Measurements from ENCODE around the gene REG1A.

REG1A gene

GRCh38 chr2:79131687-79132086 lies 11.4 kb downstream of the REG1A start:
- in situ Hi-C loops (cut with HindIII; ENCODE audit: low sequenced_read_pairs), result no loop called here
- H3K4me3 ChIP-seq (ENCODE audit: low read depth, low read length), result no peak overlapping the region
- no peak for DNase-seq (ENCODE audit: low read depth, low spot score)
- no peak for TF ChIP-seq CTCF (IDR thresholded peaks at IDR 0.05; ENCODE audit: low read depth, low read length)

GRCh38 chr2:79138385-79138784 lies 18.1 kb downstream of the REG1A start:
- no peak for TF ChIP-seq CTCF (IDR thresholded peaks at IDR 0.05; ENCODE audit: low read depth, low read length)
- in situ Hi-C loops (cut with HindIII; ENCODE audit: low sequenced_read_pairs), result no loop called here
- DNase-seq (ENCODE audit: low read depth, low spot score), result no peak
- no peak overlapping the region for H3K4me3 ChIP-seq (ENCODE audit: low read depth, low read length)

- TF ChIP-seq CTCF (IDR thresholded peaks at IDR 0.05; ENCODE audit: low read depth, low read length), result no peak
- in situ Hi-C loops (cut with HindIII; ENCODE audit: low sequenced_read_pairs), result no loop called here
- no peak overlapping the region for H3K4me3 ChIP-seq (ENCODE audit: low read depth, low read length)
- DNase-seq (ENCODE audit: low read depth, low spot score), result no peak
Observed at GRCh38 chr2:79139423-79139822, 19.1 kb downstream of the REG1A start.

DNA sequence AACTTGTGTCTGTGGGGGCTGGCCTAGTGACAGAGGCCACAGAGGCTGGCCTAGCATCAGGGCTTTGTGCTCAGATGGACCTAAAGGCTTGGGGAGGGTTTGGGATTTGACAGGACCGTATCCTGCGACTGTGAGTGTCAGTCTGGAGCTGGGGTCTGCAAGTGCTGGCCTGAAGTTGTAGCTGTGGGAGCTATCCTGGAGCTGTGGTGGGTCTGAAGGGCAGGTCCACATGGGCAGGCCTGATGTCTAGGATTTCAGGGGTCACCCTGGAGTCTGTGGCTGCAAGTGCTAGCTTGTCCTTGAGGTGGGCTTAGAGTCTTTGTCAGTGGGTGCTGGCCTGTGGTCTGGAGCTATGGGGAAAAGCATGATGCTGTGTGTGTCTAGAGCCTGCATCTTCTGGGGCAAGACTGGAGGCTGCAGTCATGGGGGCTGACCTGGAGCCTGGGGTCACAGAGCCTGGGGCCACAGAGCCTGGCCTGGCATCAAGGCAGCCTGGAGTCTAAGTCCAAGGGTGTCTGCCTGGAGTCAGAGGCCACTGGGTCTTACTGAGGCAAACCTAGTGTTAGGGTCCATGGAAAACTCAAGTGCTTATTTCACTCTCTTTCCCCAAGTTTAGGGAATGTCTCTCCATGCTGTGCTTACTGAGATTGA lies 35.7 kb downstream of the REG1A start:
- DNase-seq (ENCODE audit: low read depth, low spot score), result no peak
- TF ChIP-seq CTCF (IDR thresholded peaks at IDR 0.05; ENCODE audit: low read depth, low read length), result no peak
- in situ Hi-C loops (cut with HindIII; ENCODE audit: low sequenced_read_pairs), result no loop called here
- no peak overlapping the region for H3K4me3 ChIP-seq (ENCODE audit: low read depth, low read length)

DNA sequence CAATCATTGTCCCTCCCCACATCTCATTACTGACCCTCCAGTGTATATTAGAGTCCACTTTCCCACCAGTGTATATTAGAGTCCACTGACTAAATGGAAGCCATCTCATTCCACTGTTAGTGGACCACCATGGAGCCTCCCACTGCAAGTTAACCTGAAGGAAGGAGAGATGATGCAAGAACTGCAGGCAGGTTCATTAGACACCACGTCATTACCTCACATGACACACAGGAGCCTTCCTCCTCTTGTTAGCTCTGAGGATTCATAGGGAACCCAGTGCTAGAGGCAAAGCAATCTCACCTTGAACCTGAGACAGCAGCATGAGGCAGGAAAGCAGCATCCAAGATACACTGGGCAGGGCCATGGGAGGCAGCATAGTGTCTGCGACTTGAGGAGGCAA lies 38.7 kb downstream of the REG1A start:
- in situ Hi-C loops (cut with HindIII; ENCODE audit: low sequenced_read_pairs), result no loop called here
- no peak overlapping the region for H3K4me3 ChIP-seq (ENCODE audit: low read depth, low read length)
- no peak for TF ChIP-seq CTCF (IDR thresholded peaks at IDR 0.05; ENCODE audit: low read depth, low read length)
- DNase-seq (ENCODE audit: low read depth, low spot score), result no peak

- no peak for TF ChIP-seq CTCF (IDR thresholded peaks at IDR 0.05; ENCODE audit: low read depth, low read length)
- DNase-seq (ENCODE audit: low read depth, low spot score), result no peak
- H3K4me3 ChIP-seq (ENCODE audit: low read depth, low read length), result no peak within 1 kb of the TSS
- in situ Hi-C loops (cut with HindIII; ENCODE audit: low sequenced_read_pairs), result no loop called here
Observed at GRCh38 chr2:79159653-79160052, 39.4 kb downstream of the REG1A start, which contains the start of gene REG3A. REG3A (minus strand) TSS chr2:79159753; CDS start chr2:79159405, 348 bp downstream.

All from astrocyte of the spinal cord (primary cell).